Activated naive CD4-positive, alpha-beta T cell treated with anti-CD3 and anti-CD28 coated beads for 36 hours (primary cell): ENCODE measurements around the gene DENND1B. TPM values are rescaled to one million over a fixed set of nuclear protein-coding genes. Genes with fewer than 3 reads are reported as not detected.

Experiments used
- CTCF ChIA-PET: fragments of 350-600 bp; sonication (Branson Sonifier 250); formaldehyde crosslinking; loops from one replicate; lab custom pipeline; 2021; ENCODE audit warnings: antibody characterized with exemption; lab: Charles Lee
- DNase-seq: peaks from one replicate; pipeline ENCODE4 v3.0.0-alpha.2; 2020
- H3K27ac Mint-ChIP-seq: one replicate; pipeline ENCODE4 v1.8.0; 2021; ENCODE audit warnings: mild to moderate bottlenecking, mixed read lengths
- H3K27me3 Mint-ChIP-seq: one replicate; pipeline ENCODE4 v1.8.0; 2021; ENCODE audit warnings: low read depth, mixed read lengths
- H3K36me3 Mint-ChIP-seq: one replicate; pipeline ENCODE4 v1.8.0; 2021; ENCODE audit warnings: low read depth, mixed read lengths
- H3K4me1 Mint-ChIP-seq: one replicate; pipeline ENCODE4 v1.8.0; 2021; ENCODE audit warnings: low read depth, mixed read lengths
- H3K4me3 Mint-ChIP-seq: one replicate; pipeline ENCODE4 v1.8.0; 2021; ENCODE audit warnings: mild to moderate bottlenecking, moderate library complexity, mixed read lengths
- H3K9me3 Mint-ChIP-seq: one replicate; pipeline ENCODE4 v1.8.0; 2021; ENCODE audit warnings: mixed read lengths
- intact Hi-C: fragments of 100-400 bp; cut with micrococcal nuclease; formaldehyde crosslinking; loops from one replicate; pipeline ENCODE4 v1.15.1; 2023
- total RNA-seq, 2 experiments: library from RNA; stranded (reverse); gene quantifications; one replicate each; pipeline ENCODE4 v1.2.3, GENCODE V29; 2021

The DENND1B gene
- total RNA-seq, 2 experiments from 2014 or later, result 8.9 to 9.7 TPM

- Mint-ChIP-seq H3K4me1 (peaks cover 7% of the 10 kb centered on the region), H3K4me3 (no peak overlapping the region), H3K27me3 (no peaks in the 10 kb centered on the region), H3K36me3 (no peaks in the 10 kb centered on the region), H3K9me3 (no peaks in the 10 kb centered on the region), H3K27ac (no peak overlapping the region)
- no peak for DNase-seq
- intact Hi-C loops, result no loop called here
- CTCF ChIA-PET, result interaction anchor here (0.6 kb wide), 2 partner anchors 192 to 228 kb away, joined by 3 to 4 read pairs; partner anchors contain the start of gene C1orf53
Observed at GRCh38 chr1:197674286-197674685, 101.0 kb downstream of the DENND1B start.

- Mint-ChIP-seq H3K36me3 (no peaks in the 10 kb centered on the region), H3K27me3 (no peaks in the 10 kb centered on the region), H3K27ac (no peak overlapping the region), H3K4me3 (no peak overlapping the region), H3K9me3 (no peaks in the 10 kb centered on the region), H3K4me1 (peaks cover 7% of the 10 kb centered on the region)
- CTCF ChIA-PET, result no interaction called here
- intact Hi-C loops, result no loop called here
- no peak for DNase-seq
Observed at GRCh38 chr1:197673292-197673691, 102.0 kb downstream of the DENND1B start.

DNA sequence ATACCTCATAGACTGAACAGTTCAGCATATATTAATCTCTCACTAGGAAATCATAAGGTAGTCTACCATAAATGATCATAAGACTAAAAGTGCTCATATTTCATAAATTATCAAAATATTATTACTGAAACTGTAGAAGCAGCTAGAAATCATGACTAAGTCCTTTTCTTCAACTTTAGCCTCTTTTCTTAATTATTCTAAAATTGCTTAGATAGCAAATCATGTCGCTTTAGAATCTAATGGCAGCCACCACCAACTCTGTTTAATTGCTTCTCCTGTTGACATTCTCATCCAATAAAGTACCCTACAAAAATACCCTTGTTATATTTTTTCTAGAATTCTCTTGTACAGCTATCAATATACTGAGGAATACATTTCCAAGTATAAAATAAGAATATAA, 102.9 kb downstream of the DENND1B start:
- CTCF ChIA-PET, result no interaction called here
- H3K27me3 Mint-ChIP-seq, result no peaks in the 10 kb centered on the region
- H3K27ac Mint-ChIP-seq, result no peak overlapping the region
- DNase-seq, result no peak
- no peaks in the 10 kb centered on the region for H3K36me3 Mint-ChIP-seq
- H3K9me3 Mint-ChIP-seq, result no peaks in the 10 kb centered on the region
- H3K4me1 Mint-ChIP-seq, result peaks cover 4% of the 10 kb centered on the region
- H3K4me3 Mint-ChIP-seq, result no peak overlapping the region
- intact Hi-C loops, result no loop called here

DNA sequence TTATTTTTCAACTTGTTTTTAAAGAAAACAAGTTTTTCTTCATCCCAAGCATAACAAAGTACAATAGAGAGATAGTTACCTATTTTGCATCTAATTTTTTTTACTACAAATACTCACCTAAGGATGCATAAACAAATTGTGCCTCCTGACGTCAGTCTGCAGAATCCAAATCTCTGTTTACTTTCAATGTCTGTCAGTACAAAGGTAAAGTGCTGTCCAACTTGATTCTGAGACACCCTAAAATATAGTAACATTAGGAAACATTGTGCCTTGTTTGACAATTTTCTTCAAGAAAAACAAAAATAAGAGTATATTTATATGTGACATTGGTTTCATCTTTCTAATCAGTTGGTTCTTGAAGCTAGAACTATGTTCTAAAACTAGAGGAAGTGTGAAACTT, 103.4 kb downstream of the DENND1B start:
- CTCF ChIA-PET, result no interaction called here
- no peaks in the 10 kb centered on the region for H3K36me3 Mint-ChIP-seq
- no peaks in the 10 kb centered on the region for H3K27me3 Mint-ChIP-seq
- H3K4me3 Mint-ChIP-seq, result no peak overlapping the region
- H3K9me3 Mint-ChIP-seq, result no peaks in the 10 kb centered on the region
- H3K27ac Mint-ChIP-seq, result no peak overlapping the region
- intact Hi-C loops, result no loop called here
- DNase-seq, result no peak
- H3K4me1 Mint-ChIP-seq, result peaks cover 4% of the 10 kb centered on the region

GRCh38 chr1:197671140-197671539, 104.1 kb downstream of the DENND1B start:
- CTCF ChIA-PET, result no interaction called here
- Mint-ChIP-seq H3K36me3 (no peaks in the 10 kb centered on the region), H3K27me3 (no peaks in the 10 kb centered on the region), H3K4me1 (peaks cover 4% of the 10 kb centered on the region), H3K27ac (no peak overlapping the region), H3K4me3 (no peak overlapping the region), H3K9me3 (no peaks in the 10 kb centered on the region)
- DNase-seq, result no peak
- intact Hi-C loops, result no loop called here

- H3K27me3 Mint-ChIP-seq, result no peaks in the 10 kb centered on the region
- no peaks in the 10 kb centered on the region for H3K36me3 Mint-ChIP-seq
- H3K9me3 Mint-ChIP-seq, result no peaks in the 10 kb centered on the region
- no peak overlapping the region for H3K27ac Mint-ChIP-seq
- DNase-seq, result no peak
- intact Hi-C loops, result no loop called here
- H3K4me1 Mint-ChIP-seq, result peaks cover 3% of the 10 kb centered on the region
- H3K4me3 Mint-ChIP-seq, result no peak overlapping the region
- CTCF ChIA-PET, result no interaction called here
Observed at GRCh38 chr1:197666769-197667285, 108.5 kb downstream of the DENND1B start.

DNA sequence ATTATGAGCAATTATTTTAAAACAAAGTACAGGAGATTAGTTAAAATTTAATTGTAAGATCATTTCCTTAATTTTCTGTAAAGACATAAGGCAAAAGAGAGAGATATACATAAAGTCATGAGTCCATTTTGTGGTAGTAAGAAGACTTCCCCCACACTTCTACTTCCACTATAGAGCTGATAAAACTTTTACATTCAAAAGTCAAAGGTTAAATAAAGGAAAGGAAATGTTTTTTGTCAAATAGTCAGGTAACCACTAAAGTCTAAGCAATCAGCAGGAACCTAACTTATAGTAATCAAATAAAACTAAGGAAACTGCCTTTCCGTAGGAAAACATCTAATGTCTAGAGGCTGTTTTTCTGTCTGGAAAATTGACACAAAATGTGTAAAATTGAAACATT, 110.9 kb downstream of the DENND1B start:
- Mint-ChIP-seq H3K27ac (no peak overlapping the region), H3K4me3 (no peak overlapping the region), H3K9me3 (no peaks in the 10 kb centered on the region), H3K36me3 (no peaks in the 10 kb centered on the region), H3K4me1 (peaks cover 7% of the 10 kb centered on the region), H3K27me3 (no peaks in the 10 kb centered on the region)
- intact Hi-C loops, result no loop called here
- DNase-seq, result no peak
- CTCF ChIA-PET, result no interaction called here

DNA sequence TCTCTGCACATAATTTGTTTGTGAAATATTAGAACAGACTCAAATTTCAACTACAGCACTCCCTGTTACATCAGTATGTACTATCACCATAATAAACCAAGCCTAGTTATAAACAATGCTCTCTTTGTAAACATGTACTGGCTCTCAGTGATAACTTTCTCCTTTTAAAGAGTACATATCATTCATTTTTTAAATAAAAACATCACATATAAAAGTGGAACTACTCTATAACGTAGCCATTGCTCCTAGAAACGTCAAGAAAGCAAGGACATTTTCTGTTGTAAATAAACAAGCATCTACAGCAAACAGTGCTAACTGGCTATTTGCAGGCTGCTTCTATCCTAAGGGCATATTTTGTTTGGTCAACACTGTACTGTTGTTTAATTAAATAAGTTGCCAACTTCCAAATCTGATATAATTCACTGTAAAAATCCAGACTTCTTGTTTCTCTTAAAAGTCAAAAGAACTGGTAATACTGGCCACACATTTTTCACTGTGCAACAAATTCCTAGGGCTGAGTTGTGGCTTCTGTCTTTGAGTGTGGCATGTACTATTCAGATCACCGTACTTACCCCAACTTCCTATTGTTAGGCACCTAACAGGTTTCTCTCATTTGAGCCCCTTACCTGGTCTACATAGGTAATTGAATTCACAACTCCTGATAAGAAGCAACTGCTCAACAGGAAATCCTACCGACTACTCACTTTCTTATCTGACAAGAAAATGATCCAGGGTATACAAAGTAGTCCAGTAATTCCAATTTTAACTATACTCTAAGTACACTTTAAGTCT, 111.9 kb downstream of the DENND1B start:
- intact Hi-C loops, result no loop called here
- no peak overlapping the region for H3K4me3 Mint-ChIP-seq
- no peaks in the 10 kb centered on the region for H3K9me3 Mint-ChIP-seq
- no peak for DNase-seq
- CTCF ChIA-PET, result no interaction called here
- H3K27ac Mint-ChIP-seq, result no peak overlapping the region
- peaks cover 8% of the 10 kb centered on the region for H3K4me1 Mint-ChIP-seq
- H3K27me3 Mint-ChIP-seq, result no peaks in the 10 kb centered on the region
- no peaks in the 10 kb centered on the region for H3K36me3 Mint-ChIP-seq

DNA sequence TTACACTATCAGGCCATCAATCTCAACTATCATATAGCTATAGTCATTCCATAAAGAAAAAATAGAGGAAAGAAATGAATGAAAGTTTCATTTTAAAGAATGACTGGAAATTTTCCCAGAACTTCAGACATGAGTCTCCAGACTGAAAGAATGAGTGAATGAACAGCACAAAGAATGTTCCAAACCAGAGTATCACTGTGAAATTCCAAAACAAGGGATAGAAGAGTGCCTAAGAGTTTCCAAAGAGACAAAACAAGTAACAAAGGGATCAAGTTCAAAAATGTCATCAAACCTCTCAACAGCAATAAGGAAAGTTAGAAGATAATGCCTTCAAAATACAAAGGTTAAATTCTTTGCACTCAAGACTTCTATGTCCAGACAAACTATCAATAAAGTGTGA, 114.9 kb downstream of the DENND1B start:
- H3K27me3 Mint-ChIP-seq, result no peaks in the 10 kb centered on the region
- CTCF ChIA-PET, result no interaction called here
- H3K4me3 Mint-ChIP-seq, result no peak overlapping the region
- peaks cover 9% of the 10 kb centered on the region for H3K36me3 Mint-ChIP-seq
- intact Hi-C loops, result no loop called here
- H3K4me1 Mint-ChIP-seq, result peaks cover 8% of the 10 kb centered on the region
- H3K9me3 Mint-ChIP-seq, result no peaks in the 10 kb centered on the region
- no peak overlapping the region for H3K27ac Mint-ChIP-seq
- DNase-seq, result no peak

GRCh38 chr1:197659171-197659570, 116.1 kb downstream of the DENND1B start:
- Mint-ChIP-seq H3K4me1 (peaks cover 5% of the 10 kb centered on the region), H3K9me3 (no peaks in the 10 kb centered on the region), H3K27ac (no peak overlapping the region), H3K27me3 (no peaks in the 10 kb centered on the region), H3K36me3 (peaks cover 9% of the 10 kb centered on the region), H3K4me3 (no peak overlapping the region)
- CTCF ChIA-PET, result no interaction called here
- intact Hi-C loops, result loop anchor here (2.0 kb wide), 1 partner anchor 72 kb away; no protein-coding TSS in a partner anchor
- no peak for DNase-seq

DNA sequence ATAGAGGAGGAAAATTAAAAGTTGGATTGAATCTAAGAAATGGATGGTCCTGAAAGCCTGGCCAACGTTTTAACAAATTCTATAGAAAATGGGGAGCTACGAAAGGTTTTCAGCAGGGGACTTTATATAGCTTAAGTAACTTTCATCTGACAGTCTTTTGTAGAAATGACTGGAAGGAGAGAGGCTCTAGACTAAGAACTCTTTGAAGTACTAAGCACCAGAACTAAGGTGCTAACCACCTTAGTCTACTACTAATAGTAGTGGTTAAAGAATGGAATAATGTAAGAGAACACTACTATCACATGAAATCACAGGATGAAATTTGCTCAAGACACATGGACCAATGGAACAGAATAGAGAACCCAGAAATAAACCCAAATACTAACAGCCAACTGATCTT, 126.1 kb downstream of the DENND1B start:
- Mint-ChIP-seq H3K4me1 (peaks cover 12% of the 10 kb centered on the region), H3K27me3 (no peaks in the 10 kb centered on the region), H3K4me3 (no peak overlapping the region), H3K27ac (no peak overlapping the region), H3K9me3 (no peaks in the 10 kb centered on the region), H3K36me3 (peaks cover 9% of the 10 kb centered on the region)
- intact Hi-C loops, result no loop called here
- CTCF ChIA-PET, result interaction anchor here (0.9 kb wide), 1 partner anchor 9 kb away, joined by 3 read pairs; no protein-coding TSS in a partner anchor
- no peak for DNase-seq

DNA sequence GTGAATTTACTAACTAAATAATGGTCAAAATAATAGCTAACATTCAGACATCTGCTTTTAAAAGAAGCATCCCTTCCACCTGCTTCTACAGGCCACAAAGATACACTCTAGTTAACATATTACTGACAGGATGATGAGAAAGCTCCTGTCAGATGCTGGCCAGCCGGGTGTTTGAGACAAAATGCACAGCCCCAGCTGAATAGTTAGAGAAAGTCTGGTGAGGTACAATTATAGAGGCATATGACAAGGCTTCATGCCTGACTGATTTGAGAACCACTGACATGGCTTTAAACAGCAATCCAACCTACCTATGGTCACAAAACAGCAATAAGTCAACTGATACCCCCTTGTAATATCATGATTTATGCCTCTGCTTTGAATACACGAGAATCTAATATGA, 137.0 kb downstream of the DENND1B start:
- H3K36me3 Mint-ChIP-seq, result peaks cover 7% of the 10 kb centered on the region
- CTCF ChIA-PET, result interaction anchor here (0.8 kb wide), 1 partner anchor 219 kb away, joined by 4 read pairs; no protein-coding TSS in a partner anchor
- intact Hi-C loops, result no loop called here
- H3K27me3 Mint-ChIP-seq, result no peaks in the 10 kb centered on the region
- no peak overlapping the region for H3K27ac Mint-ChIP-seq
- no peak for DNase-seq
- H3K4me1 Mint-ChIP-seq, result no peaks in the 10 kb centered on the region
- H3K4me3 Mint-ChIP-seq, result no peak overlapping the region
- no peaks in the 10 kb centered on the region for H3K9me3 Mint-ChIP-seq

DNA sequence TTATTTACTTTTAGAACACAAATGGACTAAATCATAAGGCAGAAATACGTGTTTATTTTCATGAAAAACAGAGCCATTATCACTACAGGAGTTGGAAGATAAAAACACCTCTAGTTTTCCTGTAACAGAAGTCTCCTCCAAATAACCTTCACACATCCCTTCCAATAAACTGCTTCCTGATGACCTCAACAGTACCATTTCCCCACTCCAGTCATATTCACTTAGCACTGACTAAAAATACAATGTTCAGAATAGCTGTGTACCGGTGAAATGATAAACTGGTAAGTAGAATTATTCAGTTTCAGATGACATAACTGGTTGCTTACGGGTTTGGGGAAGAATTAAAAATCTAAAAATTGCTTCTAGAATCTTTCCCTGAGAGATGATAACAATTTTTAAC, 137.9 kb downstream of the DENND1B start:
- CTCF ChIA-PET, result no interaction called here
- H3K27me3 Mint-ChIP-seq, result no peaks in the 10 kb centered on the region
- intact Hi-C loops, result no loop called here
- H3K4me3 Mint-ChIP-seq, result no peak overlapping the region
- H3K4me1 Mint-ChIP-seq, result no peaks in the 10 kb centered on the region
- no peak overlapping the region for H3K27ac Mint-ChIP-seq
- H3K36me3 Mint-ChIP-seq, result peaks cover 11% of the 10 kb centered on the region
- no peaks in the 10 kb centered on the region for H3K9me3 Mint-ChIP-seq
- DNase-seq, result no peak
